Measurements from ENCODE around the gene SPEM1.

The SPEM1 gene

GRCh38 chr17:7382901-7383300, 37.2 kb upstream of the SPEM1 start:
- TF ChIP-seq CTCF (IDR thresholded peaks at IDR 0.05; ENCODE audit: low read depth, low read length, missing control alignments): no peak
- H3K4me3 ChIP-seq (ENCODE audit: low read depth, low read length): no peak overlapping the region
- no peak for DNase-seq (ENCODE audit: low read depth)
- in situ Hi-C loops (cut with HindIII; ENCODE audit: low sequenced_read_pairs): no loop called here

- no peak for DNase-seq (ENCODE audit: low read depth)
- in situ Hi-C loops (cut with HindIII; ENCODE audit: low sequenced_read_pairs): no loop called here
- TF ChIP-seq CTCF (IDR thresholded peaks at IDR 0.05; ENCODE audit: low read depth, low read length, missing control alignments): no peak
- H3K4me3 ChIP-seq (ENCODE audit: low read depth, low read length): no peak overlapping the region
Observed at GRCh38 chr17:7383371-7383741, 36.8 kb upstream of the SPEM1 start.

GRCh38 chr17:7383742-7384488, 36.2 kb upstream of the SPEM1 start:
- in situ Hi-C loops (cut with HindIII; ENCODE audit: low sequenced_read_pairs): no loop called here
- peak overlapping the region; percentile 42 for H3K4me3 ChIP-seq (ENCODE audit: low read depth, low read length)
- no peak for TF ChIP-seq CTCF (IDR thresholded peaks at IDR 0.05; ENCODE audit: low read depth, low read length, missing control alignments)
- DNase-seq (ENCODE audit: low read depth): no peak

DNA sequence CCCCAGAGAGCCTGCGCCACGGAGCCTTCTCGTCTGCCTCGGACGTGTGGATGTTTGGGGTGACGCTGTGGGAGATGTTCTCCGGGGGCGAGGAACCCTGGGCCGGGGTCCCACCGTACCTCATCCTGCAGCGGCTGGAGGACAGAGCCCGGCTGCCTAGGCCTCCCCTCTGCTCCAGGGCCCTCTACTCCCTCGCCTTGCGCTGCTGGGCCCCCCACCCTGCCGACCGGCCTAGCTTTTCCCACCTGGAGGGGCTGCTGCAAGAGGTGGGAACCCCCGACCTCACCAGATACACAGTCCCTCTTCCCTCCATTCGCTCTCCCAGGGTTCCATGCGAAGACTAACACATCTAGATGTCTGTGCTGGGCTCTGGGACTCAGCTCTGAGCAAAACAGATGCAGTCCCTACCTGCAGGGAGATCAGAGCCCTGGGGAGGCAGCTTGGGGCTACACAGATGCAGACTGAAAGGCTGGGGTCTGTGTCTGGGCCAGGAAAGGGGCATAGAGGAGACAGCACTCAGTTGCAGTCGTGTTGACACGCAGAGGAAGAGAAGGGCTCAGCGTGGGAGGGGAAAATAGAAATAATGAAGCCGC, 35.5 kb upstream of the SPEM1 start:
- no peak for DNase-seq (ENCODE audit: low read depth)
- H3K4me3 ChIP-seq (ENCODE audit: low read depth, low read length): peak overlapping the region; percentile 42
- TF ChIP-seq CTCF (IDR thresholded peaks at IDR 0.05; ENCODE audit: low read depth, low read length, missing control alignments): no peak
- in situ Hi-C loops (cut with HindIII; ENCODE audit: low sequenced_read_pairs): loop anchor here (5.0 kb wide), 1 partner anchor 93 kb away; the partner anchor contains the start of gene ZBTB4

DNA sequence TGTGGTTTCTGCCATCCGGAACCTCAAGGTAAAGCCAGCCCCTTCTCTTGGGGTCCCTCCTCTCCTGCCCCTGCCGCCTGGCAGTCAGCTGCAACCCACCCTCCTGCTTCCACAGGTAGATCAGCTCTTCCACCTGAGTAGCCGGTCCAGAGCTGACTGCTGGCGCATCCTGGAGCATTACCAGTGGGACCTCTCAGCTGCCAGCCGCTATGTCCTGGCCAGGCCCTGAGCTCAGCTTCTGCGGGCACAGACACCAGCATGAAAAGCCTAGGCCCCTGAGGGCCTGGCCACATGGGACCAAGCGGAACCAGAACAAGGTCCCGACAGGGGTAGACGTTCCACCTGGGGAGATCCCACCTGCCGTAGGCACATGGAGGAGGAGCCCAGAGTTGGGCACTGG, 31.3 kb upstream of the SPEM1 start:
- TF ChIP-seq CTCF (IDR thresholded peaks at IDR 0.05; ENCODE audit: low read depth, low read length, missing control alignments): no peak

GRCh38 chr17:7389924-7390910, 29.9 kb upstream of the SPEM1 start:
- in situ Hi-C loops (cut with HindIII; ENCODE audit: low sequenced_read_pairs): loop anchor here (5.0 kb wide), 1 partner anchor 87 kb away; the partner anchor contains the start of gene ZBTB4
- H3K4me3 ChIP-seq (ENCODE audit: low read depth, low read length): no peak overlapping the region
- TF ChIP-seq CTCF (IDR thresholded peaks at IDR 0.05; ENCODE audit: low read depth, low read length, missing control alignments): no peak
- no peak for DNase-seq (ENCODE audit: low read depth)

More for the DNA sequence above, 31.3 kb upstream of the SPEM1 start:
- in situ Hi-C loops (cut with HindIII; ENCODE audit: low sequenced_read_pairs): loop anchor here (5.0 kb wide), 1 partner anchor 88 kb away; the partner anchor contains the start of gene ZBTB4
- no peak for DNase-seq (ENCODE audit: low read depth)
- no peak overlapping the region for H3K4me3 ChIP-seq (ENCODE audit: low read depth, low read length)
